Hypothalamus (tissue), 51 donors: ENCODE measurements around the gene NIPAL3.
"Not testable (repeated sequence)": the region's sequence is repeated elsewhere in the genome, so short reads cannot be mapped to it uniquely, and the experiment has no call there.

Experiments used
- DNase-seq, 51 donors: peaks; one replicate each; lab custom pipeline; 2025; lab: John Stamatoyannopoulos, UW

Gene NIPAL3

DNA sequence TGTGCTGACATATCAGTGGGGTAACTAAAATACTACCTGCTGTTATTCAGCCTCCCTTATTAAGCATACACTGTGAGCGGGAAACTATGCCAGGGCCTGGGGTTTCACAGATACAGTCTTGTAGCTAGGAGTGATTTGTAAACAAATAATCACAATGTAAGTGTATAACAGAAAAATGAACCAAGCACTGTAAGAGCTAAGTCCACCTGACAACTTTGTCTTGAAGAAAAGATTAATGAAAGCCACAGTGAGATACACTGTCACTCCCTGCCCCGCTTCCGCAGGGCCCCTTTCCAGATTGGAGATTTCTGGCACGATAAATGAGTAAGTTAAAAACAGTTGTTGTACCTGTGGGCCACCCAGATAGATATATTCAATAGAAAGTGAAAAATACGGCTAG, 91.8 kb downstream of the NIPAL3 start:
- DNase-seq: no peak

DNA sequence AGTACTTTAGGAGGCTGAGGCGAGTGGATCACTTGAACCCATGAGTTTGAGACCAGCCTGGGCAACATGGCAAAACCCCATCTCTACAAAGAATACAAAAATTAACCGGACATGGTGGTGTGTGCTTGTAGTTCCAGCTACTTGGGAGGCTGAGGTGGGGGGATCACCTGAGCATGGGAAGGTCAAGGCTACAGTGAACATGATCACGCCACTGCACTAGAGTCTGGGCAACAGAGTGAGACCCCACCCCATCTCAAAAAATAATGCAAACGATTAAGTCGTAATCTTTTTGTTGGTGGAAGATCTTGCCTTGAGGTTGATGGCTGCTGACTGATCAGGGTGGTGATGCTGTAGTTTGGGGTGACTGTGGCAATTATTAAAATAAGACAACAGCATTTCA, 93.3 kb downstream of the NIPAL3 start:
- DNase-seq: no peak

DNA sequence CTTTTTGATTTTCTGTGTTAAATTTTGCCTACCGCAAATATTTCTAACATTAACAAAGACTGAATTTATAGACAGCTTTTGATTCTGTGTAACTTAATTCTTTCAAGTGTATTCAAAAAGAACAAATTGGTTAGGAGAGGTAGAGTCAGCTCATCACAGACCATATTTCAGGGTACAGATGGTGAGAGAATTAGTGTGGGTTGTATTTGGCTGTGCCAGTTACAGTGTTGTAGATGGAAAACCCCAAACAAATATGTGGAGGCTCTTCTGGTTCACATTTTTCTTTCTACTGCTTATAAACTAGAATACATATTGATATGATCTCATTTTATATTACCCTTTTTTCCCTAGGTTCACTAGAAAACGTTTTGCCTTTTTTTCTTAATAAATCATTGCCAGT, 98.1 kb downstream of the NIPAL3 start:
- no peak for DNase-seq

DNA sequence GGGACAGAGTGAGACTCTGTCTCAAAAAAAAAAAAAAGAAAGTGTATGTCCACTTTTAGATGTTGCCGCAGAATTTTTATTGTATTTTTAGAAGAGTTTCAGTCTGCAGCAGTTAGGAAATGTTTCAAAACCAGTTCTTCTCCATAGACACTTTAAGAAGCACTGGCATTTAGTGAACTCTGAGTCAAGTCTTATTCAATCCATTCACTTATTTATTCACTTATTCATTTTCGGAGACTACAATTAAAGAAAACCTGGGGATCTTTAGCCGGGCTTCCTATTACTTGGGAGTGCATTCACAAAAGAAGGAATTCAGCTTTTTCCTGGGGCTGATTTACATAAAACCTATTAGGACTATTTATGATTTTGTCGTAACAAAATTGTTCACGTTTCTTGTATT, 99.3 kb downstream of the NIPAL3 start:
- no peak for DNase-seq

DNA sequence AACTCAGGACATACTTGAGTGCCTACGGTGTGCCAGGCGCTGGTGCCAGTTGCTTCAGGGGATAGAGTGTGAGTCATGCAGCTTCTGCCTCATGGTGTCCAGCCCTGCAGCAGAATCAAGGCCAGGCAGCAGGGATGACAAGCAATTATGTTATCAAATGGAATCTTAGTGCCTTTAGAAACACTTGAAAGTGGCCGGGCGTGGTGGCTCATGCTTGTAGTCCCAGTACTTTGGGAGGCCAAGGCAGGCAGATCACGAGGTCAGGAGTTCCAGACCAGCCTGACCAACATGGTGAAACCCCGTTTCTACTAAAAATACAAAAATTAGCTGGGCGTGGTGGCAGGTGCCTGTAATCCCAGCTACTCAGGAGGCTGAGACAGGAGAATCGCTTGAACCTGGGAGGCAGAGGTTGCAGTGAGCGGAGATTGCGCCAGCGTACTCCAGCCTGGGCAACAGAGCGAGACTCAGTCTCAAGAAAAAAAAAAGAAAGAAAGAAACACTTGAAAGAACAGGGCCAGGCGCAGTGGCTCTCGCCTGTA, 100.1 kb downstream of the NIPAL3 start:
- not testable (repeated sequence) for DNase-seq

DNA sequence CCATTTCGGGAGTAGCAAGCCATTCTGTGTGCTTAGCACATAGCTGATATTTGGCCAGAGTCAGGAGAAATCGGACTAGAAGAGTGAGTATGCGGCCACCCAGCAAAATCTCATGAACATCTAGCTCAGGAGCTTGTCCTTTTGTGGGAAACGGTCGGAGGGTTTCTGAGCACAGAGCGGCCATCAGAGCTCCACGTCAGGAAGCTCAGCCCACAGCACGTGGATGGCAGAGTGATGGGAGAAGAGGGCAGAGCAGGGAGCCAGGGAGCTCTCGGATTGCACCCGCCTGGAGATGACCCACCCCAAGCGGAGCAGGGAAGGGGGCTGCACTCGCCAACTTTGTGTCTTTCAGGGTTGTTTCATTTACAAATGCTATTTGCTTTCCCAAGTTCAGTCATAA, 100.9 kb downstream of the NIPAL3 start:
- no peak for DNase-seq

DNA sequence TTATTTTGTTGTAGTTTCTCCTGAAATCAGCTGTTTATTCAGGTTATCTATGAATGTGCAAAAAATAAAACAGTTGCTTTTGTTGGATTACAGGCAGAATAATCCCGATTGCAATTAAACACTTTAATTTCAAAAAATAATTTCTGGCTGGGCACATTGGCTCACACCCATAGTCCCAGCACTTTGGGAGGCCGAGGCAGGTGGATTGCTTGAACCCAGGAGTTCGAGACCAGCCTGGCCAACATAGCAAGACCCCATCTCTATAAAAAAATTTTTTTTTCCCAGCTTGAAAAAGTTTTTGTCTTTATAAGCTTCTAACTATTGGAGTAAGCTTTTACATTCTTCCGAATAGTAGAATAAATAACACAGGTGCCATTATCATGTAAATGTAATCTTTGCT, 102.3 kb downstream of the NIPAL3 start:
- no peak for DNase-seq

DNA sequence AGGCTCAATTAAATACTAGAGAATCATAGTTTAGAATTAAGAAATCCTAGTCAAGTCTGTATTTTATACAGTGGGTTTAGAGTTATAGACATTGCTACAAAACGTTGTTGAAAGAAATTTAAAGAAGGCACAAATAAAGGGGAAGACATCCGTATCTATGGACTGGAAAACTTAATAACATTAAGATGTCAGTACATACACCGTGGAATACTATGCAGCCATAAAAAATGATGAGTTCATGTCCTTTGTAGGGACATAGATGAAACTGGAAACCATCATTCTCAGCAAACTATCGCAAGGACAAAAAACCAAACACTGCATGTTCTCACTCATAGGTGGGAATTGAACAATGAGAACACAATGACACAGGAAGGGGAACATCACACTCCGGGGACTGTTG, 104.7 kb downstream of the NIPAL3 start:
- not testable (repeated sequence) for DNase-seq
